ENCODE measurements around the gene SHISA9. TPM values are rescaled to one million over a fixed set of nuclear protein-coding genes. Genes with fewer than 3 reads are reported as not detected.

Gene SHISA9
- total RNA-seq, 2 donors from 2014 or later, result not detected

GRCh38 chr16:13178318-13178717 lies 276.9 kb downstream of the SHISA9 start:
- H3K27ac Mint-ChIP-seq, result no peak overlapping the region

GRCh38 chr16:13181432-13181831 lies 280.0 kb downstream of the SHISA9 start:
- DNase-seq (no peak), ATAC-seq (no peak)
- Mint-ChIP-seq H3K27me3 (no peaks in the 10 kb centered on the region), H3K4me1 (no peaks in the 10 kb centered on the region), H3K4me3 (no peak overlapping the region), H3K36me3 (ENCODE audit: low read depth) (no peaks in the 10 kb centered on the region), H3K27ac (no peak overlapping the region)
- no peaks in the 10 kb centered on the region for H3K9me3 ChIP-seq (ENCODE audit: control insufficient read depth, low read length, poor library complexity, severe bottlenecking)

More at GRCh38 chr16:13178318-13178717, 276.9 kb downstream of the SHISA9 start:
- ATAC-seq (no peak), DNase-seq (no peak)
- Mint-ChIP-seq H3K4me1 (no peaks in the 10 kb centered on the region), H3K4me3 (no peak overlapping the region), H3K36me3 (ENCODE audit: low read depth) (no peaks in the 10 kb centered on the region), H3K27me3 (no peaks in the 10 kb centered on the region)
- no peaks in the 10 kb centered on the region for H3K9me3 ChIP-seq (ENCODE audit: control insufficient read depth, low read length, poor library complexity, severe bottlenecking)

- no peak overlapping the region for H3K27ac Mint-ChIP-seq
- H3K4me1 Mint-ChIP-seq, result no peaks in the 10 kb centered on the region
- H3K9me3 ChIP-seq (ENCODE audit: control insufficient read depth, low read length, poor library complexity, severe bottlenecking), result no peaks in the 10 kb centered on the region
- no peaks in the 10 kb centered on the region for H3K36me3 Mint-ChIP-seq (ENCODE audit: low read depth)
- no peaks in the 10 kb centered on the region for H3K27me3 Mint-ChIP-seq
- H3K4me3 Mint-ChIP-seq, result no peak overlapping the region
- no peak for DNase-seq
- ATAC-seq, result no peak
Measured at GRCh38 chr16:13186813-13187212, 285.4 kb downstream of the SHISA9 start.

- no peaks in the 10 kb centered on the region for H3K9me3 ChIP-seq (ENCODE audit: control insufficient read depth, low read length, poor library complexity, severe bottlenecking)
- Mint-ChIP-seq H3K27ac (no peak overlapping the region), H3K36me3 (ENCODE audit: low read depth) (no peaks in the 10 kb centered on the region), H3K4me1 (no peaks in the 10 kb centered on the region), H3K27me3 (no peaks in the 10 kb centered on the region), H3K4me3 (no peak overlapping the region)
- ATAC-seq (no peak), DNase-seq (no peak)
Measured at GRCh38 chr16:13189250-13189649, 287.9 kb downstream of the SHISA9 start.

GRCh38 chr16:13193721-13194120 lies 292.3 kb downstream of the SHISA9 start:
- ATAC-seq (no peak), DNase-seq (no peak)
- Mint-ChIP-seq H3K36me3 (ENCODE audit: low read depth) (no peaks in the 10 kb centered on the region), H3K27me3 (no peaks in the 10 kb centered on the region), H3K4me3 (no peak overlapping the region), H3K27ac (no peak overlapping the region), H3K4me1 (no peaks in the 10 kb centered on the region)
- no peaks in the 10 kb centered on the region for H3K9me3 ChIP-seq (ENCODE audit: control insufficient read depth, low read length, poor library complexity, severe bottlenecking)

GRCh38 chr16:13194766-13195165 lies 293.4 kb downstream of the SHISA9 start:
- no peaks in the 10 kb centered on the region for H3K27me3 Mint-ChIP-seq
- H3K4me1 Mint-ChIP-seq, result no peaks in the 10 kb centered on the region
- no peaks in the 10 kb centered on the region for H3K36me3 Mint-ChIP-seq (ENCODE audit: low read depth)
- H3K27ac Mint-ChIP-seq, result no peak overlapping the region
- no peak overlapping the region for H3K4me3 Mint-ChIP-seq
- DNase-seq (no peak), ATAC-seq (no peak)
- no peaks in the 10 kb centered on the region for H3K9me3 ChIP-seq (ENCODE audit: control insufficient read depth, low read length, poor library complexity, severe bottlenecking)

GRCh38 chr16:13203725-13204124 lies 302.3 kb downstream of the SHISA9 start:
- no peaks in the 10 kb centered on the region for H3K27me3 Mint-ChIP-seq
- DNase-seq, result no peak
- no peak overlapping the region for H3K27ac Mint-ChIP-seq
- ATAC-seq, result no peak
- H3K4me1 Mint-ChIP-seq, result no peaks in the 10 kb centered on the region
- H3K4me3 Mint-ChIP-seq, result no peak overlapping the region
- no peaks in the 10 kb centered on the region for H3K9me3 ChIP-seq (ENCODE audit: control insufficient read depth, low read length, poor library complexity, severe bottlenecking)
- H3K36me3 Mint-ChIP-seq (ENCODE audit: low read depth), result no peaks in the 10 kb centered on the region

GRCh38 chr16:13205352-13205751 lies 304.0 kb downstream of the SHISA9 start:
- DNase-seq (no peak), ATAC-seq (no peak)
- Mint-ChIP-seq H3K4me3 (no peak overlapping the region), H3K36me3 (ENCODE audit: low read depth) (no peaks in the 10 kb centered on the region), H3K4me1 (no peaks in the 10 kb centered on the region), H3K27ac (no peak overlapping the region), H3K27me3 (no peaks in the 10 kb centered on the region)
- no peaks in the 10 kb centered on the region for H3K9me3 ChIP-seq (ENCODE audit: control insufficient read depth, low read length, poor library complexity, severe bottlenecking)

GRCh38 chr16:13206606-13207005 lies 305.2 kb downstream of the SHISA9 start:
- Mint-ChIP-seq H3K4me1 (no peaks in the 10 kb centered on the region), H3K27ac (no peak overlapping the region), H3K27me3 (no peaks in the 10 kb centered on the region), H3K36me3 (ENCODE audit: low read depth) (no peaks in the 10 kb centered on the region), H3K4me3 (no peak overlapping the region)
- no peak for DNase-seq
- H3K9me3 ChIP-seq (ENCODE audit: control insufficient read depth, low read length, poor library complexity, severe bottlenecking), result no peaks in the 10 kb centered on the region
- no peak for ATAC-seq

- ATAC-seq, result no peak
- Mint-ChIP-seq H3K27me3 (no peaks in the 10 kb centered on the region), H3K4me3 (no peak overlapping the region), H3K4me1 (no peaks in the 10 kb centered on the region), H3K27ac (no peak overlapping the region), H3K36me3 (ENCODE audit: low read depth) (no peaks in the 10 kb centered on the region)
- DNase-seq, result no peak
- H3K9me3 ChIP-seq (ENCODE audit: control insufficient read depth, low read length, poor library complexity, severe bottlenecking), result no peaks in the 10 kb centered on the region
Measured at GRCh38 chr16:13207151-13207550, 305.8 kb downstream of the SHISA9 start.

GRCh38 chr16:13223666-13224065 lies 322.3 kb downstream of the SHISA9 start:
- no peaks in the 10 kb centered on the region for H3K36me3 Mint-ChIP-seq (ENCODE audit: low read depth)
- H3K4me3 Mint-ChIP-seq, result no peak overlapping the region
- H3K4me1 Mint-ChIP-seq, result no peaks in the 10 kb centered on the region
- H3K27ac Mint-ChIP-seq, result no peak overlapping the region
- ATAC-seq (no peak), DNase-seq (no peak)
- H3K27me3 Mint-ChIP-seq, result no peaks in the 10 kb centered on the region
- no peaks in the 10 kb centered on the region for H3K9me3 ChIP-seq (ENCODE audit: control insufficient read depth, low read length, poor library complexity, severe bottlenecking)

GRCh38 chr16:13229039-13229438 lies 327.6 kb downstream of the SHISA9 start:
- ATAC-seq, result no peak
- no peaks in the 10 kb centered on the region for H3K9me3 ChIP-seq (ENCODE audit: control insufficient read depth, low read length, poor library complexity, severe bottlenecking)
- H3K4me3 Mint-ChIP-seq, result no peak overlapping the region
- no peaks in the 10 kb centered on the region for H3K4me1 Mint-ChIP-seq
- DNase-seq, result no peak
- H3K36me3 Mint-ChIP-seq (ENCODE audit: low read depth), result no peaks in the 10 kb centered on the region
- no peaks in the 10 kb centered on the region for H3K27me3 Mint-ChIP-seq
- H3K27ac Mint-ChIP-seq, result no peak overlapping the region

GRCh38 chr16:13231365-13231764 lies 330.0 kb downstream of the SHISA9 start:
- Mint-ChIP-seq H3K27me3 (no peaks in the 10 kb centered on the region), H3K36me3 (ENCODE audit: low read depth) (no peaks in the 10 kb centered on the region), H3K4me3 (no peak overlapping the region), H3K4me1 (no peaks in the 10 kb centered on the region), H3K27ac (no peak overlapping the region)
- H3K9me3 ChIP-seq (ENCODE audit: control insufficient read depth, low read length, poor library complexity, severe bottlenecking), result no peaks in the 10 kb centered on the region
- no peak for DNase-seq
- ATAC-seq, result no peak

GRCh38 chr16:13234999-13235398 lies 333.6 kb downstream of the SHISA9 start:
- no peaks in the 10 kb centered on the region for H3K9me3 ChIP-seq (ENCODE audit: control insufficient read depth, low read length, poor library complexity, severe bottlenecking)
- ATAC-seq (no peak), DNase-seq (no peak)
- no peaks in the 10 kb centered on the region for H3K27me3 Mint-ChIP-seq
- no peaks in the 10 kb centered on the region for H3K36me3 Mint-ChIP-seq (ENCODE audit: low read depth)
- no peak overlapping the region for H3K27ac Mint-ChIP-seq
- H3K4me1 Mint-ChIP-seq, result no peaks in the 10 kb centered on the region
- H3K4me3 Mint-ChIP-seq, result no peak overlapping the region

- H3K36me3 Mint-ChIP-seq (ENCODE audit: low read depth), result no peaks in the 10 kb centered on the region
- no peaks in the 10 kb centered on the region for H3K27me3 Mint-ChIP-seq
- ATAC-seq (no peak), DNase-seq (no peak)
- H3K27ac Mint-ChIP-seq, result no peak overlapping the region
- no peak overlapping the region for H3K4me3 Mint-ChIP-seq
- H3K4me1 Mint-ChIP-seq, result no peaks in the 10 kb centered on the region
- H3K9me3 ChIP-seq (ENCODE audit: control insufficient read depth, low read length, poor library complexity, severe bottlenecking), result no peaks in the 10 kb centered on the region
Measured at GRCh38 chr16:13236308-13236707, 334.9 kb downstream of the SHISA9 start.
